ENCODE results near the gene UGCG. TPM values are rescaled to one million over a fixed set of nuclear protein-coding genes. Genes with fewer than 3 reads are reported as not detected.

The UGCG gene
- total RNA-seq = 10 to 100 TPM; 28.9 to 29.8 TPM

- Mint-ChIP-seq H3K36me3 (no peaks in the 10 kb centered on the region), H3K4me1 (peaks cover 21% of the 10 kb centered on the region), H3K27ac (peak within 1 kb of the TSS; percentile 89), H3K9me3 (no peaks in the 10 kb centered on the region), H3K27me3 (no peaks in the 10 kb centered on the region), H3K4me3 (peak within 1 kb of the TSS; percentile 93)
- peak; percentile 94 for DNase-seq
Measured at GRCh38 chr9:111895996-111896941, at the start of gene UGCG. TSS of gene UGCG (plus strand) at chr9:111896814. CDS start at chr9:111897216, 402 bp downstream.

- H3K27ac Mint-ChIP-seq = no peak overlapping the region
- no peak for DNase-seq
- no peak overlapping the region for H3K4me3 Mint-ChIP-seq
- no peaks in the 10 kb centered on the region for H3K27me3 Mint-ChIP-seq
- H3K36me3 Mint-ChIP-seq = no peaks in the 10 kb centered on the region
- H3K4me1 Mint-ChIP-seq = no peaks in the 10 kb centered on the region
- H3K9me3 Mint-ChIP-seq = no peaks in the 10 kb centered on the region
Measured at GRCh38 chr9:111851553-111851952, 45.1 kb upstream of the UGCG start.

GRCh38 chr9:111852291-111852690 lies 44.3 kb upstream of the UGCG start:
- Mint-ChIP-seq H3K36me3 (no peaks in the 10 kb centered on the region), H3K27ac (no peak overlapping the region), H3K4me3 (no peak overlapping the region), H3K4me1 (no peaks in the 10 kb centered on the region), H3K9me3 (no peaks in the 10 kb centered on the region), H3K27me3 (no peaks in the 10 kb centered on the region)
- no peak for DNase-seq

GRCh38 chr9:111853450-111853827 lies 43.2 kb upstream of the UGCG start:
- H3K9me3 Mint-ChIP-seq = no peaks in the 10 kb centered on the region
- no peak for DNase-seq
- H3K27ac Mint-ChIP-seq = no peak overlapping the region
- no peaks in the 10 kb centered on the region for H3K36me3 Mint-ChIP-seq
- no peaks in the 10 kb centered on the region for H3K27me3 Mint-ChIP-seq
- H3K4me1 Mint-ChIP-seq = no peaks in the 10 kb centered on the region
- H3K4me3 Mint-ChIP-seq = no peak overlapping the region

- H3K27me3 Mint-ChIP-seq = no peaks in the 10 kb centered on the region
- H3K27ac Mint-ChIP-seq = no peak overlapping the region
- DNase-seq = no peak
- no peaks in the 10 kb centered on the region for H3K4me1 Mint-ChIP-seq
- H3K36me3 Mint-ChIP-seq = no peaks in the 10 kb centered on the region
- no peaks in the 10 kb centered on the region for H3K9me3 Mint-ChIP-seq
- H3K4me3 Mint-ChIP-seq = no peak overlapping the region
Measured at GRCh38 chr9:111854799-111855198, 41.8 kb upstream of the UGCG start.

- H3K9me3 Mint-ChIP-seq = no peaks in the 10 kb centered on the region
- H3K36me3 Mint-ChIP-seq = no peaks in the 10 kb centered on the region
- no peak overlapping the region for H3K4me3 Mint-ChIP-seq
- DNase-seq = no peak
- no peak overlapping the region for H3K27ac Mint-ChIP-seq
- H3K27me3 Mint-ChIP-seq = no peaks in the 10 kb centered on the region
- no peaks in the 10 kb centered on the region for H3K4me1 Mint-ChIP-seq
Measured at GRCh38 chr9:111857555-111858211, 38.9 kb upstream of the UGCG start.

- H3K27me3 Mint-ChIP-seq = no peaks in the 10 kb centered on the region
- no peak overlapping the region for H3K27ac Mint-ChIP-seq
- H3K4me3 Mint-ChIP-seq = no peak overlapping the region
- H3K4me1 Mint-ChIP-seq = no peaks in the 10 kb centered on the region
- H3K36me3 Mint-ChIP-seq = peaks cover 3% of the 10 kb centered on the region
- peaks cover 2% of the 10 kb centered on the region for H3K9me3 Mint-ChIP-seq
- no peak for DNase-seq
Measured at GRCh38 chr9:111860443-111860842, 36.2 kb upstream of the UGCG start.

GRCh38 chr9:111863636-111864035 lies 33.0 kb upstream of the UGCG start:
- H3K27me3 Mint-ChIP-seq = no peaks in the 10 kb centered on the region
- peaks cover 6% of the 10 kb centered on the region for H3K9me3 Mint-ChIP-seq
- no peak overlapping the region for H3K4me3 Mint-ChIP-seq
- no peak for DNase-seq
- H3K27ac Mint-ChIP-seq = no peak overlapping the region
- peaks cover 3% of the 10 kb centered on the region for H3K4me1 Mint-ChIP-seq
- H3K36me3 Mint-ChIP-seq = peaks cover 3% of the 10 kb centered on the region

GRCh38 chr9:111866976-111867375 lies 29.6 kb upstream of the UGCG start:
- H3K4me1 Mint-ChIP-seq = peaks cover 14% of the 10 kb centered on the region
- H3K36me3 Mint-ChIP-seq = peaks cover 3% of the 10 kb centered on the region
- H3K9me3 Mint-ChIP-seq = peaks cover 6% of the 10 kb centered on the region
- no peak for DNase-seq
- no peak overlapping the region for H3K4me3 Mint-ChIP-seq
- H3K27me3 Mint-ChIP-seq = no peaks in the 10 kb centered on the region
- no peak overlapping the region for H3K27ac Mint-ChIP-seq

- Mint-ChIP-seq H3K27me3 (peaks cover 4% of the 10 kb centered on the region), H3K36me3 (peaks cover 3% of the 10 kb centered on the region), H3K9me3 (peaks cover 4% of the 10 kb centered on the region), H3K4me3 (no peak overlapping the region), H3K27ac (no peak overlapping the region), H3K4me1 (peaks cover 14% of the 10 kb centered on the region)
- DNase-seq = no peak
Measured at GRCh38 chr9:111868475-111868874, 28.1 kb upstream of the UGCG start.

GRCh38 chr9:111870774-111871498 lies 25.7 kb upstream of the UGCG start:
- H3K27ac Mint-ChIP-seq = no peak overlapping the region
- no peaks in the 10 kb centered on the region for H3K36me3 Mint-ChIP-seq
- peaks cover 4% of the 10 kb centered on the region for H3K27me3 Mint-ChIP-seq
- DNase-seq = peak; percentile 23
- peak overlapping the region; percentile 8 for H3K4me3 Mint-ChIP-seq
- H3K9me3 Mint-ChIP-seq = peaks cover 4% of the 10 kb centered on the region
- H3K4me1 Mint-ChIP-seq = peaks cover 14% of the 10 kb centered on the region

- Mint-ChIP-seq H3K4me1 (peaks cover 14% of the 10 kb centered on the region), H3K4me3 (no peak overlapping the region), H3K27me3 (peaks cover 4% of the 10 kb centered on the region), H3K27ac (no peak overlapping the region), H3K36me3 (no peaks in the 10 kb centered on the region), H3K9me3 (peaks cover 4% of the 10 kb centered on the region)
- no peak for DNase-seq
Measured at GRCh38 chr9:111871499-111871855, 25.1 kb upstream of the UGCG start.

GRCh38 chr9:111872886-111873285 lies 23.7 kb upstream of the UGCG start:
- Mint-ChIP-seq H3K36me3 (no peaks in the 10 kb centered on the region), H3K4me3 (no peak overlapping the region), H3K9me3 (peaks cover 2% of the 10 kb centered on the region), H3K4me1 (peaks cover 11% of the 10 kb centered on the region), H3K27me3 (peaks cover 4% of the 10 kb centered on the region), H3K27ac (no peak overlapping the region)
- DNase-seq = no peak

GRCh38 chr9:111873901-111874300 lies 22.7 kb upstream of the UGCG start:
- DNase-seq = no peak
- Mint-ChIP-seq H3K36me3 (no peaks in the 10 kb centered on the region), H3K27ac (no peak overlapping the region), H3K27me3 (peaks cover 4% of the 10 kb centered on the region), H3K9me3 (no peaks in the 10 kb centered on the region), H3K4me1 (peaks cover 11% of the 10 kb centered on the region), H3K4me3 (no peak overlapping the region)

- Mint-ChIP-seq H3K4me3 (no peak overlapping the region), H3K27me3 (peaks cover 4% of the 10 kb centered on the region), H3K36me3 (no peaks in the 10 kb centered on the region), H3K4me1 (peaks cover 11% of the 10 kb centered on the region), H3K9me3 (no peaks in the 10 kb centered on the region), H3K27ac (no peak overlapping the region)
- no peak for DNase-seq
Measured at GRCh38 chr9:111874500-111874899, 22.1 kb upstream of the UGCG start.
